Mesothelial cell of epicardium (in vitro differentiated cells): ENCODE measurements around the gene DGCR2. TPM values are rescaled to one million over a fixed set of nuclear protein-coding genes. Genes with fewer than 3 reads are reported as not detected.
"Not testable (repeated sequence)": the region's sequence is repeated elsewhere in the genome, so short reads cannot be mapped to it uniquely, and the experiment has no call there.

Experiments used
- DNase-seq, 2 experiments: peaks; one replicate each; pipeline ENCODE4 v3.0.0; 2021; ENCODE audit warnings: low spot score in 2 of 2; ENCODE audit not compliant: unreplicated experiment in 2 of 2
- H3K27ac Mint-ChIP-seq: 2 replicates; pipeline ENCODE4 v1.8.0; 2021; ENCODE audit warnings: mixed read lengths
- H3K27me3 Mint-ChIP-seq: 2 replicates; pipeline ENCODE4 v1.8.0; 2021; ENCODE audit warnings: low read depth, mixed read lengths
- H3K36me3 Mint-ChIP-seq: 2 replicates; pipeline ENCODE4 v1.8.0; 2021; ENCODE audit warnings: mixed read lengths
- H3K4me1 Mint-ChIP-seq: 2 replicates; pipeline ENCODE4 v1.8.0; 2021; ENCODE audit warnings: mixed read lengths
- H3K4me3 Mint-ChIP-seq: 2 replicates; pipeline ENCODE4 v1.8.0; 2021; ENCODE audit warnings: mild to moderate bottlenecking, moderate library complexity, mixed read lengths
- H3K9me3 Mint-ChIP-seq: 2 replicates; pipeline ENCODE4 v1.8.0; 2021; ENCODE audit warnings: mixed read lengths
- total RNA-seq: library from RNA; stranded (reverse); gene quantifications from 3 replicates; pipeline ENCODE4 v1.2.1, GENCODE V29; 2021
- TF ChIP-seq, protein P1 (sequence below): fragments of 200-600 bp; sonication (generic); IDR thresholded peaks from one replicate; pipeline ENCODE4 v1.5.0; 2021; ENCODE audit warnings: antibody characterized with exemption; ENCODE audit not compliant: unreplicated experiment

The DGCR2 gene
- total RNA-seq, 1 donor from 2014 or later: 78.3 TPM

DNA sequence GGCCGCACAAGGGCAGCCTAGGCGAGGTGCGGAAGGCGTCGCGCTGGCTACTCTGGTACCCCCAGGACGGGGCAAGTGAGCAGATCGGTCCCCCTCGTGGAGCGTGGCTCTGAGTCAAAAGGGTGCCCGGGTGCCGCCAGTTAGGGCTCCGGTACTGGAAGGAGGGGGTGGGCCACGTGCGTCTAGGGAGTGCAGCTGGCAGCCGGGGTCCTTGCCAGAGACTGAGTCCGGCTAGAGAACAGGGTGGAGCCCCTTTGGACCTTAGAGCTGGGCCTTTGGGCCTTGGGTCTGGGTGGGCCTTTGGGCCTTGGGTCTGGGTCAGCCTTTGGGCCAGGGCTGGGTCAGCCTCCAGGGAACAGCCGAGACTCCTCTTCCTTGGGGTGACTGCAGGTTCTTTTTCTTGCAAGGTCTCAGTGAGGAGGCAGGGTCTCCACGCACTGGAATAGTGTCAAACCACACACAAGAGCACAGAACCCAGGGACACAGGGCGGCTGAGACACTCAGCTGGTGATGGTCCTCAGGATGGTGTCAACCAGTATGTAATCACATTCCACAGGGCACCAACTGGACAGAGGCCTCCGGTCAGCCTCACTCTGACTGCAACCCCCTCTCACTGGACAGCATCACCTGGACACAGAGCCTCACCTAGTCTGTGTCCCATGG lies 91.9 kb downstream of the DGCR2 start:
- not testable (repeated sequence) for H3K36me3 Mint-ChIP-seq, H3K9me3 Mint-ChIP-seq, DNase-seq, H3K27ac Mint-ChIP-seq, H3K4me3 Mint-ChIP-seq, H3K4me1 Mint-ChIP-seq
- peaks cover 59% of the 10 kb centered on the region for H3K27me3 Mint-ChIP-seq

DNA sequence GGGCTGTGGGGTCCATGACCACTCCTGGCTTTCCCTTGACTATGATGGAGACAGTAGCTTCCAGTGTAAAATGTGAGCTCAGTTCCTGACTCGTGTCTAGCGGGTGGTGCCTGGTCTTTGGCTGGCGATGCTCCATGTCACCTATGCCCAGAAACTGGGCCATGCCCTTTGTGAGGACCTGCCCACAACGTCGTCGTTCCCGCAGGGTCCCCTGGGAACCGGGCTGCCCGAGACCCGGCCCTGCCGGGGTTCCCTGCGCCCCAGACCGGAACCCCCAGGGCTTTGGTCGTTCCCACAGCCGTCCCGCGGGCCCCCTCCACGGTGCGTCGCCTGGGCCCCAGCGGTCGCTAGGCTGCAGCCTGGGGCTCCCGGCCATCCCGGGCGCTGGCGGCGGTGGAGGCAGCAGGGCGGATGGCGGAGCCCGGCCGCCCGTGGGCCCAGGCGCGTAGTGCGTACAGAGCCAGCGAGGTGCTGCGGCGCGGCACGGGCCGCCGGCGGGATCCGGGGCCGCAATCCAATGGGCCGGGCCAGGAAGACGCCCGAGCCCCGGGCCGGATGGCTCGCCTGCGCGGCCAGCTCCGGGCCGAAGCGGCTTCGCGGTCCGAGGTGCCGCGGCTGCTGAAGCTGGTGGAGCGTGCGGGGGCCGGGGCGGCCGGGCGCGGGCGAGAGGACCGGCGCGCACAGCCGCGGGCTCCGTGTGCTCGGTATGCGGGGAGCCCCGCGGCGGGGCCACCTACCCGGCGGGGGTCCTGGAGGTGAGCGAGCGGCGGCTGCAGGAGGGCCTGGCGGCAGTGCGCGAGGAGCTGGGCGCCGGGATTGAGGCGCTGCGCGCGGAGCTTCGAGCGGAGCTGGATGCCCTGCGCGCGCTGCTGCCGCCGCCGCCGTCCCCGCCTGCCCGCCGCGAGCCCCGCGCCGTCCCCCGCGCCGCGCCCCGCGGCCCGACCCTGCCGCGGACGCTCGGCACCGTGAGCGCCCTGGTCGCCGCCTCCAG lies 92.8 kb downstream of the DGCR2 start:
- not testable (repeated sequence) for DNase-seq, H3K4me3 Mint-ChIP-seq, H3K27ac Mint-ChIP-seq, H3K4me1 Mint-ChIP-seq, H3K9me3 Mint-ChIP-seq, H3K36me3 Mint-ChIP-seq
- H3K27me3 Mint-ChIP-seq: peaks cover 59% of the 10 kb centered on the region

- not testable (repeated sequence) for DNase-seq, H3K9me3 Mint-ChIP-seq, H3K27ac Mint-ChIP-seq, H3K36me3 Mint-ChIP-seq, H3K4me3 Mint-ChIP-seq, H3K4me1 Mint-ChIP-seq
- peaks cover 51% of the 10 kb centered on the region for H3K27me3 Mint-ChIP-seq
These were observed 94.2 kb downstream of the DGCR2 start for GRCh38 chr22:19028060-19028455.

GRCh38 chr22:19027371-19028059 lies 94.7 kb downstream of the DGCR2 start:
- H3K4me1 Mint-ChIP-seq: not testable (repeated sequence)

GRCh38 chr22:19026080-19026479 lies 96.1 kb downstream of the DGCR2 start:
- H3K36me3 Mint-ChIP-seq, H3K4me3 Mint-ChIP-seq, H3K27ac Mint-ChIP-seq, H3K4me1 Mint-ChIP-seq, DNase-seq, H3K9me3 Mint-ChIP-seq: not testable (repeated sequence)
- peaks cover 46% of the 10 kb centered on the region for H3K27me3 Mint-ChIP-seq

More at GRCh38 chr22:19027371-19028059, 94.7 kb downstream of the DGCR2 start:
- H3K27me3 Mint-ChIP-seq: peaks cover 49% of the 10 kb centered on the region
- not testable (repeated sequence) for DNase-seq, H3K4me3 Mint-ChIP-seq, H3K9me3 Mint-ChIP-seq, H3K36me3 Mint-ChIP-seq, H3K27ac Mint-ChIP-seq

- not testable (repeated sequence) for H3K27ac Mint-ChIP-seq, DNase-seq, H3K4me1 Mint-ChIP-seq, H3K9me3 Mint-ChIP-seq, H3K4me3 Mint-ChIP-seq, H3K36me3 Mint-ChIP-seq
- peaks cover 44% of the 10 kb centered on the region for H3K27me3 Mint-ChIP-seq
These were observed 97.2 kb downstream of the DGCR2 start for GRCh38 chr22:19024956-19025489.

DNA sequence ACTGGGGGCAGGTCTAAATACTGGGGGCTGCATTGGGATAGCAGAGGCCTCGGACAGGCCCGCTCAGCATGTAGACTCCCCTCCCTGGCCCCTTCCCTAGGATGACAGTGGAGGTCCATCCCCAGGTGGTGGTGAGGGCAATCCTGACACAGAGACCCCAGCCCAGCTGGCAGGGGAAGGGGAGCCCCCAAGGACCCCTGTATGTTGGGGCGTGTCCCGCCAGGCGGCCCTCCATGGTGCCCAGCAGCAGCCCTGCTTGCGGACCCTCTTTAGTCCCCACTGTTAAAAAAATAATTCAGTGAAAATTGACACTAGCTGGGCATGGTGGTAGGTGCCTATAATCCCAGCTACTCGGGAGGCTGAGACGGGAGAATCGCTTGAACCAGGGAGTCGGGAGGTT lies 98.3 kb downstream of the DGCR2 start:
- H3K4me1 Mint-ChIP-seq, H3K9me3 Mint-ChIP-seq, H3K27ac Mint-ChIP-seq, H3K4me3 Mint-ChIP-seq, DNase-seq, H3K36me3 Mint-ChIP-seq: not testable (repeated sequence)
- H3K27me3 Mint-ChIP-seq: peaks cover 48% of the 10 kb centered on the region

GRCh38 chr22:19022755-19023154 lies 99.5 kb downstream of the DGCR2 start:
- Mint-ChIP-seq H3K36me3 (no peaks in the 10 kb centered on the region), H3K4me1 (no peaks in the 10 kb centered on the region), H3K9me3 (no peaks in the 10 kb centered on the region), H3K27ac (no peak overlapping the region), H3K27me3 (peaks cover 39% of the 10 kb centered on the region), H3K4me3 (no peak overlapping the region)
- TF ChIP-seq, protein P1, sequence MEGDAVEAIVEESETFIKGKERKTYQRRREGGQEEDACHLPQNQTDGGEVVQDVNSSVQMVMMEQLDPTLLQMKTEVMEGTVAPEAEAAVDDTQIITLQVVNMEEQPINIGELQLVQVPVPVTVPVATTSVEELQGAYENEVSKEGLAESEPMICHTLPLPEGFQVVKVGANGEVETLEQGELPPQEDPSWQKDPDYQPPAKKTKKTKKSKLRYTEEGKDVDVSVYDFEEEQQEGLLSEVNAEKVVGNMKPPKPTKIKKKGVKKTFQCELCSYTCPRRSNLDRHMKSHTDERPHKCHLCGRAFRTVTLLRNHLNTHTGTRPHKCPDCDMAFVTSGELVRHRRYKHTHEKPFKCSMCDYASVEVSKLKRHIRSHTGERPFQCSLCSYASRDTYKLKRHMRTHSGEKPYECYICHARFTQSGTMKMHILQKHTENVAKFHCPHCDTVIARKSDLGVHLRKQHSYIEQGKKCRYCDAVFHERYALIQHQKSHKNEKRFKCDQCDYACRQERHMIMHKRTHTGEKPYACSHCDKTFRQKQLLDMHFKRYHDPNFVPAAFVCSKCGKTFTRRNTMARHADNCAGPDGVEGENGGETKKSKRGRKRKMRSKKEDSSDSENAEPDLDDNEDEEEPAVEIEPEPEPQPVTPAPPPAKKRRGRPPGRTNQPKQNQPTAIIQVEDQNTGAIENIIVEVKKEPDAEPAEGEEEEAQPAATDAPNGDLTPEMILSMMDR: no peak
- DNase-seq: no peak

- Mint-ChIP-seq H3K27ac (no peak overlapping the region), H3K9me3 (no peaks in the 10 kb centered on the region), H3K36me3 (no peaks in the 10 kb centered on the region), H3K4me1 (no peaks in the 10 kb centered on the region), H3K4me3 (no peak overlapping the region), H3K27me3 (peaks cover 29% of the 10 kb centered on the region)
- TF ChIP-seq, protein P1: no peak
- DNase-seq: no peak
These were observed 102.6 kb downstream of the DGCR2 start for GRCh38 chr22:19019679-19020032.
